Skin epidermis (tissue), 12 donors: ENCODE data around the gene LRP2BP.
A peak's percentile ranks its signal among the peaks of the same experiment; 100 is the strongest.

ENCODE experiments used
- H3K27ac ChIP-seq, 21 experiments: fragments of 200-600 bp; sonication (generic) in 11 of 21; one replicate each; pipeline ENCODE4 v1.5.0; 2020; ENCODE audit warnings: mild to moderate bottlenecking in 3 of 21, inconsistent platforms in 2 of 21, moderate library complexity in 2 of 21
- H3K4me3 ChIP-seq, 7 experiments: fragments of 200-600 bp; sonication (generic) in 2 of 7; one replicate each; pipeline ENCODE4 v1.5.0; 2020; ENCODE audit warnings: inconsistent platforms in 2 of 7, mild to moderate bottlenecking in 2 of 7, moderate library complexity in 1 of 7

LRP2BP gene

DNA sequence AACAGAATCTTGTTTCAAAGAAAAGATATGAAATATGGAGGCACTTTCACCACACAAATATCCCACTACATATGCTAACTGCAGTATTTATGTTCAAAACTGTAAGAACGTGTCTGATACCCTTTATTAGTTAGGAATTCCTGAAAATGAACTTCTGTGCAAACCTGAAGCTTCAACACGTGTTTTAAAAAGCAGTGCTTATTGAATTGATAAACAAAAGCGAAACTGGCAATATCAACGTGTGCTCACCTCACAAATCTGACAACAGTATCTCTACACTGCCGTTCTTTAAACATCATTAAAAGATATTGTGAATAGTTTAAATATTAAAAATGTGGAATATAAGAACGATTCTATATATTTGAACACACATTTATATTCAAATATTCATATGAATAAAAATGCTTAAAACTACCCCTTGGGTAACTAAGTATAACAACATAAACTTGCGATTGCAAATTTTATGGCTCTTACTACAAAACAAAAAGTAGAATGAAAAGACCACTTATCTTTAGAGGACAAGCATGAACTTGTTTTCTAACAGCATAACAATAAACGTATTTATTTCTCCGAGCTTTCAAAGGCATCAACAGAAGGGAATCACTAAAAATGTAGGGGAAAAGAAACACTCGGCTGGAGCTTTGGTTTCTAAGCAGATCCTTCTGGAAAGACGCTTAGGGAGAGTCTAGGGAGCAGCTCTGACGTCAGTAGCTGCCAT, at the start of gene LRP2BP:
LRP2BP (minus strand) TSS at position 687 of the 718 bp plus-strand sequence. CDS start 17,738 bp downstream, outside the sequence.
- H3K4me3 ChIP-seq, result peak within 1 kb of the TSS; percentile 59 to 75 (median 70)
- H3K27ac ChIP-seq, result peak within 1 kb of the TSS; percentile 92 to 100 (median 98)

DNA sequence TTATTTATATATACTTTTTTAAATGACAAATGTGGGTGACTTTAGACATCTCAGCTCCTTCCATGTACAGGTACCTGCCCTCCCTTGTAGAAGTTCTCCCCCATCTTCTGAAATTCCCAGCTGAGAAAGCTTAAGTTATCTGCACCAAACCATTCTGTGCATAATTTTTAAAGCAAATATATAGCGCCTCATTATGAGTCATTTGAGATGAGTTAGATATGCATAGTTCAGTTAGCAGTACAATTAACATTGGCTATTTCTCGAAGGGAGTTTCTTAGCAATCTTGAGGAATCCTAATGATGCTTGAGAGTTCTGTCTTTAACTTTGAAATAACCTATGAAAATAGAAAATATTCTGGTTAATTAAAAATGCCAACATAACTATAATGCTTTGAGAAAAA, 49.5 kb upstream of the LRP2BP start:
- no peak overlapping the region for H3K4me3 ChIP-seq
- H3K27ac ChIP-seq, result no peak overlapping the region

DNA sequence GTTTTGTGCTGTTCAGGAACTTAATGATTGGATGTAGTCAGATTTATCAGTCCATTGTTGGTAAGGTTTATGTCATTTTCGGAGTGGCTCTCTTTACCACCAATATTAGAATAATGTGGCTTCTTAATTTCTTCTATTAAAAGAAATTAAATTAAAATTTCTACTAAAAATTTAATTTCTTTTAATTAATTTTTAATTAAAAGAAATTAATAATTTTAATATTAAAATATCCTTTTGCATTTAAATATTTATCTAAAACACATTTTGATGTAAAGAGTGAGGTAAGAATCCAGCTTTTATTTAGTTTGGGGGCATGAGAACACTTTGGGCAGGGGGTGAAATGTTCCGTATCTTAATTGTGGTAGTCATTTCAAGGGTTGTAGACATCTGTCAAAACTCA, 45.8 kb upstream of the LRP2BP start:
- no peak overlapping the region for H3K27ac ChIP-seq
- H3K4me3 ChIP-seq, result no peak overlapping the region

DNA sequence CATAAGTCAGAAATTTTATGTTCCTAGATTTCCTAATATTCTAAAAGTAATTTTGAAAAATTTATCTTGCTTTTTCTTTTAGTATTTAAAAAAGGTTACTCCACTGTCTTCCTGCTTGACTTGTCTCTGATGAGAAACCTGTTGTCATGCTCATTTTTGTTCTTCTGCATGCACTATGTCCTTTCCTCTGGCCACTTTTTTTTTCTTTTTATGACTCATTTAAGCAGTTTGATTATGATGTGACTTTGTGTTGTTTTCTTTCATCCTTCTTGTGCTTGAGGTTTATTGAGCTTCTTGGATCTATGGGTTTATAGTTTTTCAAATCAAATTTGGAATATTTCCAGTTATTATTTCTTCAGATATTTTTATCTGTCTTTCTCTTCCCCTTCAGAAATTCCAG, 42.1 kb upstream of the LRP2BP start:
- H3K4me3 ChIP-seq, result no peak overlapping the region

DNA sequence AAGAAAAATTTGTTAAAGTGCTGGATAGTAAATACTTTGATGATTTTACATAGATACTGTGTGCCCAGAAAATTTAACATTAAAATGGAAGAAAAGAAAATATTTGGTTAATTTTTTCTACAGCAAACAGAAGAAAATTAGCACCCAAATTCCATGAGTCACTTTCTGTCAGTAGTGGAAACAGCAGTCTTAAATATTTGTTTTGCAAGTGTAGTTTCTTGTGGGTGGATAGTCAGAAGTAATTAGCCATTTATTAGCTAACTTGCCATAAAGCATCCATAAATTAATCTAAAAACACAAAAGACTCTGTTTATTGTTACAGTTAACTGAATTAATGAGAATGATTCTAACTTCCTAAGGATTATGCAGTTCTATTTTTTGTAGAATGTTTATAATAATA, 39.7 kb upstream of the LRP2BP start:
- Histone ChIP-seq H3K27ac (no peak overlapping the region), H3K4me3 (no peak overlapping the region)

More for the DNA sequence above, 42.1 kb upstream of the LRP2BP start:
- no peak overlapping the region for H3K27ac ChIP-seq

DNA sequence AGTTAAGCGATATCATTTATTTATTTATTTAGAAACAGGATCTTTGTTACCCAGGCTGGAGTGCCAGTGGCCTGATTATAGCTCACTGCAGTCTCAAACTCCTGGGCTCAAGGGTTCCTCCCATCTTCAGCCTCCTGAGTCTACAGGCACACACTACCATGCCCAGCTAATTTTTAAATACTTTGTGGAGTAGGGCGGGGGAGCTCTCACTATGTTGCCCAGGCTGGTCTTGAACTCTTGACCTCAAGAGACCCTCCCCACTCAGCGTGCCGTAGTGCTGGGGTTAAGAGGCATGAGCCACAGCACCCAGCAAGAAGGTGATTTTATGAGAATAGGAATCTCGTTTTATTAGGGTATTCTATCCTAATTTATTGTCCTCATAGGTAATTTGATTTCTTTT, 33.9 kb upstream of the LRP2BP start:
- Histone ChIP-seq H3K27ac (no peak overlapping the region), H3K4me3 (no peak overlapping the region)

DNA sequence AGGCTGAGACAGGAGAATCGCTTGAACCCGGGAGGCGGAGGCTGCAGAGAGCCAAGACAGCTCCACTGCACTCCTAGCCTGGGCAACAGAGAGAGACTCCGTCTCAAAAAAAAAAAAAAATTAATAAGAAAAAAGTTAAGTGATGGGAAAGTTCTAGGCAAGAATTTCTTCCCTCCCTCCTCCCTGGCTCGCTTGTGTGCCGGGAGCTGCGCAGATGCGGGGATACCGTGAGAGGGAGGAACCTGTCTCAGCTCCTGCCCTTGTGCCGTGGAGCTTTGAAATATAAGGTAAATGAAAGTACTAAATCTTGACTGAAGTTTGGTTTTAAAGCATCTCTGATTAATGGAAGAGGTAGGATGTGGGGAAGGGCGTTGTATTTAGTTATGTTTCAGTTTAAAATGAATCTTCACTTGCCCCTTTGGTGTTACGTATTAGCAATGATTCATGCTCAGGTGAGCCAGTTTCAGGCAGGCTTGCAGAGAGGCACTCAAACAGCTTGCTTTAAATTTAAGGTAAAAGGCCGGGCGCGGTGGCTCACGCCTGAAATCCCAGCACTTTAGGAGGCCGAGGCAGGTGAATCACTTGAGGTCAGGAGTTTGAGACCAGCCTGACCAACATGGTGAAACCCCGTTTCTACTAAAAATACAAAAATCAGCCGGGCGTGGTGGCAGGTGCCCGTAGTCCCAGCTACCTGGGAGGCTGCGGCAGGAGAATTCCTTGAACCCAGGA, 31.4 kb upstream of the LRP2BP start:
- H3K4me3 ChIP-seq, result no peak overlapping the region

DNA sequence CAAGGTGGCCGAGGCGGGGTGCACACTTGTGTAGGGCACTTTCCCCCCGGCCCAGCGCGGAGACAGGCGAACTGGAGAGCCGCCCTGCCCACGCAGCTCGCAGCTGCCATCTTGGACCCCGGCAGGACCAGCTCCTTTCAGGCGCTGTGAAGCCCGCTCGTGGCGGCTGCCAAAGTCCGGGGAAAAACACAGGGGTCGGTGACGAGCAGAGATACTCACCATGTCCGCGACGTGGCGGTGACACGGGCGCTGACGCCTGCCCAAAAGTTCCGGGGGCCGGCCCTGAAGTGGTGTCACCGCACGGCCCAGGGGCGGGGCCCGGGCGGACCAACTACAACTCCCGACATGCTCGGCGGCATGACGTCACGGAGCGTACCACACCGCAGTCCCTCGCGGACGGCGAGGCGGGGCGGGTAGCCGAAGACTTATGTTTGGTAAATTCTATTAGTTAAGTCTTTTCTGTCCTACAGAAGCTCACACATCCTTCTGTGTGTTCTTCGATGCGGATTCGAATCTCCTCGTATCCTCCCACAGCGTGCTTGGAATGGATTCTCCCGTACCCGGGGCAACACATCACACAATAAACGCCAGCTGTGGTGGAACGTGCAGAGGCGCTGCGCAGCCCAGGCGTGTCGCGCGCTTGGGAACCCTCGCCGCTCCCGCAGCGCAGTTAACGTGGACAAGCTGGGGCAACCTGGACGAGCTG, 30.1 kb upstream of the LRP2BP start, which contains the start of gene UFSP2:
UFSP2 (minus strand) TSS at position 318 of the 706 bp plus-strand sequence; CDS start at position 222, 96 bp downstream.
- H3K27ac ChIP-seq, result peak within 1 kb of the TSS; percentile 88 to 100 (median 99)
- peak within 1 kb of the TSS; percentile 52 to 92 (median 79) for H3K4me3 ChIP-seq

More for the DNA sequence above, 31.4 kb upstream of the LRP2BP start:
- H3K27ac ChIP-seq, result no peak overlapping the region

DNA sequence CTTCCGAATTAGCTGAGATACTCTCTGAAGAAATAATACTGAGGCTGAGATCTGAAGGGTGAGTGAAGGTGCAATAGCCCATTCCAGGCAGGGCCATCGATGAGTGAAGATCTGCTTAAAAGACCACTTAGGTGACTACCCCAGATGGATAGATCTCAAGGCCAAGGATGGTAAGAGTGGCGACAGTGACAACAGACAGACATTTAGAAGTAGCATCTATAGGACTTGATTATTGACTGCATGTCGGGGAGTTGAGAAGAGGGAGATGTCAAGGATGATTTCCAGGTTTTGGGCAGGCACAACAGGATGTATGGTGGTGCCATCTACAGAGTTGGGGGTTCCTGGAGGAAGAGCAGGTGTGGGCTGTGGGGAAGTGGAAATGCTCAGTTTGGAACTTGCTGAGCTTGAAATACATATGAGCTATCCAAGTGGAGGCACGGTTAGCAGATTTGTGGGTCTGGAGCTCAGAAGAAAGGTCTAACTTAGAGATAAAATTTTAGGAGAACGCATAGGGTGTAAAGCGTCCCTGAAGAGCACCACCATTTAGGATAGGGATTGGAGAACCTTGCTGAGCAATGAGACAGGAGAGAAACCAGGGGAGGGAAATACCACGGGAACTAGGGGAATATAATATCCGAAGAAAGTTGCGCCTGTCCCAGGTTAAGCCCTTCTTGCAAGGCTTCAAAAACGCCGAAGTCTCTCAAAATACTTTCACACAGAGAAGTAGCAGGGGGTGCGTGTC, 29.4 kb upstream of the LRP2BP start:
- Histone ChIP-seq H3K4me3 (peak overlapping the region; percentile 52 to 92 (median 79)), H3K27ac (peak overlapping the region; percentile 88 to 100 (median 99))

DNA sequence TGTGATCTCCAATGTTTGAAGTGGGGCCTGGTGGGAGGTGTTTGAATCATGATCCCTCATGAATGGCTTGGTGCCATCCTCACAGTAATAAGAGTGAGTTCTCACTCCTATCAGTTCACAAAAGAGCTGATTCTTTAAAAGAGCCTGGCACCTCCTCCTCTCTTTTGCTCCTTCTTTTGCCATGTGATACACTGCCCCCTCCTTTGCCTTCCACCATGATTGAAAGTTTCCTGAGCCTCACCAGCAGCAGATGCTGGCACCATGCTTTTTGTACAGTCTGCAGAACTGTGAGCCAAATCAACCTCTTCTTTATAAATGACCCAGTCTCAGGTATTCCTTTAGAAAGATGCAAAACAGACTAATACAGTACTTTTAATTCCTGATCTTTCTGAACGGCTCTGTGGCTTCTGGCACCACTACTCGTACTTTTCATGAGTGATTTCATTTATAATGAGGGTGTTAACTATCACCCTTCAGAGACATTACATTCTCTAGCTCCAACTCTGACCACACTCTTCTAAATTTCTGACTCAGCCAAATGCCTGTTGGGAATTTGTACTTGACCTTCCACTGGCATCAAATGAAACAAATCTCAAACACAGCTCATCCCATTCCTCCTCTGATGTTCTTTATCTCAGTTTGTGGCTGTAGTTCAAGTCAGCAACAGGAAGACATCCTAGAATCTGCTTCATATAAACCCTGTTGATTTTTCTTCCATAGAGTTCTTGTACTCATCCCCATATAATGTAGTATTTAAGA, 25.8 kb upstream of the LRP2BP start:
- H3K27ac ChIP-seq, result no peak overlapping the region
- H3K4me3 ChIP-seq, result no peak overlapping the region

DNA sequence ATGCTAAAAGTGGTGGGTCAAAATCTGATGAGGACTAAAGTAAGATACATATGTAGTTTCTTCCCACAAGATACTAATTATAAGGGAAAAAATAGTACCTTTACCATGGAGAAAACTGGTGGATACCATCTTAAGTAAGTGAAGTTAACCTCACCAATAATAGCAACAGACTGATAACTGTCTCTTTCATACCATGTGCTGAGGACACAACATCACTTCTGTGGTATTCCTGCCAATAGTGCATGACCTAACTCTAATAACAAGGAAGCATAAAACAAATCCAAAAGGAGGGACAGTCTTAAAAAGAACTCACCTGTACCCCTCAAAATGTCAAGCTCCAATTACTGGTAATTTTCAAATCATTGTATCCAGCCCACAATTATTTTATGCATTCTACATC, 21.2 kb upstream of the LRP2BP start:
- Histone ChIP-seq H3K27ac (no peak overlapping the region), H3K4me3 (no peak overlapping the region)

DNA sequence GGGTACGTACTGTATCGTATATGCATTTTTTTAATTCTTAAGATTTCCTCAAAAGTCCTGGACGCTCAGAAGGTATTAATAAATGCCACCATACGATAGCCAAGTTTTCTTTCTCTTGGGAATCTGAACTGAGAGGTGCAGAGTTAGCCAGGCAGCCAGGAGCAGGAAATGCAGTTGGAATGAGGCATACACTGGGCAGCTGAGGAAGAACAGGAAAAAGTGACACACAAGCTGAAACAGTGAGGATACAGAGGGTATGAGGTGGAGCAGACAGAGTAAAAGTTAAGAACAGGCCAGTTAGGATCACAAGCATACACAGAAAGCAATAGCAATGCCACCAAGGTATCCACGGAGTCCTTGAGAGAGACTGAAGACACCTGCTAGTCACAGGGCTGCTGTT, 16.7 kb upstream of the LRP2BP start:
- H3K27ac ChIP-seq, result no peak overlapping the region
- no peak overlapping the region for H3K4me3 ChIP-seq

DNA sequence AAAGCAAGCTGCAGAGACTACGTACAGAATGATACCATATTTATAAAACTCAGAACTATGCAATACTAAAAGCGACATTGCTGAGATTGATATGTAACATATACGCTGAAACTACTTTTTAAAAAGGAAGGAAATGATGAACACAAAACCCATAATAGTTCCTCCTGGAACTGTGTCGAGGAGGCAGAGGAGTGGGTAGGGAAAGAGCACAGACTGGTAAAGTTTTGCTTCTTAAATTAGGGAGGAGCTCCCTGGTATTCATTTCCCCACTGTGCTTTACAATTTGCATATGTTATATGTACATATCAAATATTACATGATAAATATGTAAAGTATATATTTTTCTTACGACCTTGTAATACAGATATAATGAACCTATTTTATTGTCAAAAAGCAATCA, 16.1 kb upstream of the LRP2BP start:
- H3K27ac ChIP-seq, result no peak overlapping the region
- no peak overlapping the region for H3K4me3 ChIP-seq

DNA sequence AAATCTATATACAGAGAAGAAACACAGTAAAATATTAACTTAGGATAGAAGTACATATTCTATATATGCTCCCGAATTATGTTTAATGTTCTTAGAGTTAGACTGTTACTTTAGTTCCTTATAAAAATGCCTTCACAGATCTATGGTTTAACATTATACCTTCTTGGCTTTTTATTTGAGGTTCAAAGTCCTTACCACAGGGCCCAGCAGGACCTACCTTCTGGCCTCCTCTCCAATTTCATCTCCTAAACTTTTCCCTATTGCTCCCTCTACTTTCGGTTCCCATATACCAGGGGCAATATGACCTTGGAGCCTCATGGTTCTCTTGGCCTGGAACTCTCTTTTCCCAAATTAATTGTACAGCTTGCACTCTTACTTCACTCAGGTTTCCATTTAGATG, 12.7 kb upstream of the LRP2BP start:
- Histone ChIP-seq H3K27ac (no peak overlapping the region), H3K4me3 (no peak overlapping the region)

DNA sequence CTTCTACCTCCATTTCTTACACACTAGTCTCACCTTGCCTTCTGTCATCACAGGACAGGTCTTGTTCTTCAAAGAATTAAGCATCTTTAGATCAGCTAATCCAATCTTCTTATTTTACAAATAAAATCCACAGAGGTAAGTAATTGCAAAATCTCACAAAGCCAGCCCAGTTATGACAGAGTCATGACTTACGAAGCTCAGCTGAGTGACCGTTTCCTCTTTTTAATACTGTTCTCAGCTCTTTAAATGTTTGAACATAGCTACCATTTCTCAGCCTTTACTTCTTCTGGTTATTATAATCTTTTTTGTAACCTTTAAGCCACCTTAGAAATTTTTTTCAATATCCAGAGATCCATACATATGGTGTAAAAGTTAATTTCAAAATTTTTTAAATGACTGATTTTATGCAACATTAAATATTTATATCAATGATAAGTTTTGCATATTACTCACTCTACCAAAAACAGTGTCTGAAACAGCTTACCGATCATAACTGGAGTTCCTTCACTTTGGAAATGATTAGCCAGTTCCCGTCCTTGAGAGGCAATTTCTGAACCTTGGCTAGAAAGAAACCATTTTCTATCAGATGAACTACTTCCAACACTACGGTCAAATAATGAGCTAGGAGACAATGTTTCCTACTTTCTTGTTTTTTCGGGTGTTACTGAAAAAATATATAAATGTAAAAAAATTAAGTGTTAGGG, 9.7 kb upstream of the LRP2BP start:
- H3K4me3 ChIP-seq, result no peak overlapping the region
- H3K27ac ChIP-seq, result no peak overlapping the region

DNA sequence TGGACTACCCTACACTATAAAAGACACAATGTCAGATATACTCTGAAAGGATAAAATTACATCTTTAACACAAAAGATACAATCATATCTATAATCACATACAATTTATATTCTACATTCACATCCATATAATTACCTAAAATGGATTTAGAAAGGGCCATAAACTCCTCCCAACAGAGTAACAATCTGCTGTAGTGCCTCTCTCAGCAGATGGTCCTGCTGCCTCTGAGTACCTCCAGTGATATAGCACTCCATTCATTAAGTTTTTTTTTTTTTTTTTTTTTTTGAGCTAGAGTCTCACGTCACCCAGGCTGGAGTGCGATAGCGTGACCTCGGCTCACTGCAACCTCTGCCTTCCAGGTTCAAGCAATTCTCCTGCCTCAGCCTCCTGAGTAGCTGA, 8.3 kb upstream of the LRP2BP start:
- no peak overlapping the region for H3K4me3 ChIP-seq
- no peak overlapping the region for H3K27ac ChIP-seq

DNA sequence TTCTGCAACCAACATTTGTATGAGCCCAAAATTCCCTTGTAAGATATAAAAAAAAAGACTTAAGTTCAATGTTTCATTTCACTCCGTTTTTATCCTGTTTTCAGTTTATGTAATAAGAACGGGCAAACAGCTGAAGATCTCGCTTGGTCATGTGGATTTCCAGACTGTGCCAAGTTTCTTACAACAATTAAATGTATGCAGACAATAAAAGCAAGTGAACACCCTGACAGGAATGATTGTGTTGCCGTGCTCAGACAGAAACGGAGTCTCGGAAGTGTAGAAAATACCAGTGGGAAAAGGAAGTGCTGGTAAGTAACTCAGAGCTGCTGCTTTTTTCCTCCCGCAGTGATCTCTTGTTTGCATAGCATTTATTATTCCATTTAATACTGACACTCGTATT, 3.7 kb upstream of the LRP2BP start:
- Histone ChIP-seq H3K4me3 (no peak overlapping the region), H3K27ac (peak overlapping the region in 4 of 21 experiments; percentile 11 to 47 (median 26))

DNA sequence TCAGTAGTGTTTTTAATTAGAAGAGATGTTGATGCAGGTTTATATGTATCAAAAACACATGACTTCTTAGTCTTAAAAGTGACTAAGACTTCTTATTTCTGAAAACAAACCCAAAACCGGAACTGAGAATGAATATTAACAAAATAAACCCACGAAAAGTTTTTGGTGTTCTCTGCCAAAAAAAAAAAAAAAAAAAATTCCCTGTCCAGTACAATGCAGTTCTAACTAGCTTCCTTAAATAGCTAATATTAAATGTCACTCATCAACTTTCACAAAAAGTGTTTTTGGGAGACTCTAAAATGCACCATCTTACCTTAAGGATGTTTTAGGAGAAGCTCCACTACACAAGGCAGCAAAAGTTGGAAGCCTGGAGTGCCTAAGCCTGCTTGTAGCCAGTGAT, 2.9 kb upstream of the LRP2BP start:
- no peak overlapping the region for H3K4me3 ChIP-seq
- H3K27ac ChIP-seq, result peak overlapping the region in 4 of 21 experiments; percentile 11 to 55 (median 33)
